PFSK-1 (cell line): ENCODE measurements around the gene USP13.

Experiments used
- FOXP2 ChIP-seq: optimal IDR thresholded peaks from 2 replicates; pipeline ENCODE3; 2011; ENCODE audit warnings: borderline replicate concordance, control low read depth, inconsistent platforms; ENCODE audit not compliant: insufficient read depth; ENCODE audit errors: extremely low read length, extremely low read depth
- POLR2AphosphoS5 ChIP-seq: IDR thresholded peaks from 2 replicates; pipeline ENCODE4 v1.6.1; 2012; ENCODE audit warnings: low read depth, mild to moderate bottlenecking, control low read depth, low read length, moderate library complexity
- SIN3A ChIP-seq: IDR thresholded peaks from 2 replicates; pipeline ENCODE4 v1.6.1; 2012; ENCODE audit warnings: mild to moderate bottlenecking, low read length, moderate library complexity, borderline replicate concordance; ENCODE audit not compliant: insufficient read depth
- TAF1 ChIP-seq: IDR thresholded peaks from 2 replicates; pipeline ENCODE4 v1.6.1; 2012; ENCODE audit warnings: low read length, control low read depth, borderline replicate concordance; ENCODE audit not compliant: insufficient read depth
- TF ChIP-seq, protein P1 (sequence below), 2 experiments: IDR thresholded peaks; 2 replicates each; pipeline versions ENCODE4 v1.6.1 to v1.8.0; 2011 to 2012; ENCODE audit warnings: low read depth in 2 of 2, low read length in 2 of 2, control low read depth in 1 of 2, inconsistent platforms in 1 of 2, mild to moderate bottlenecking in 1 of 2, moderate library complexity in 1 of 2; ENCODE audit not compliant: insufficient read depth in 1 of 2

USP13 gene

GRCh38 chr3:179660872-179661271, 8.0 kb downstream of the USP13 start:
- TF ChIP-seq POLR2AphosphoS5 (no peak), TAF1 (no peak), SIN3A (no peak), FOXP2 (no peak)
- TF ChIP-seq, protein P1, sequence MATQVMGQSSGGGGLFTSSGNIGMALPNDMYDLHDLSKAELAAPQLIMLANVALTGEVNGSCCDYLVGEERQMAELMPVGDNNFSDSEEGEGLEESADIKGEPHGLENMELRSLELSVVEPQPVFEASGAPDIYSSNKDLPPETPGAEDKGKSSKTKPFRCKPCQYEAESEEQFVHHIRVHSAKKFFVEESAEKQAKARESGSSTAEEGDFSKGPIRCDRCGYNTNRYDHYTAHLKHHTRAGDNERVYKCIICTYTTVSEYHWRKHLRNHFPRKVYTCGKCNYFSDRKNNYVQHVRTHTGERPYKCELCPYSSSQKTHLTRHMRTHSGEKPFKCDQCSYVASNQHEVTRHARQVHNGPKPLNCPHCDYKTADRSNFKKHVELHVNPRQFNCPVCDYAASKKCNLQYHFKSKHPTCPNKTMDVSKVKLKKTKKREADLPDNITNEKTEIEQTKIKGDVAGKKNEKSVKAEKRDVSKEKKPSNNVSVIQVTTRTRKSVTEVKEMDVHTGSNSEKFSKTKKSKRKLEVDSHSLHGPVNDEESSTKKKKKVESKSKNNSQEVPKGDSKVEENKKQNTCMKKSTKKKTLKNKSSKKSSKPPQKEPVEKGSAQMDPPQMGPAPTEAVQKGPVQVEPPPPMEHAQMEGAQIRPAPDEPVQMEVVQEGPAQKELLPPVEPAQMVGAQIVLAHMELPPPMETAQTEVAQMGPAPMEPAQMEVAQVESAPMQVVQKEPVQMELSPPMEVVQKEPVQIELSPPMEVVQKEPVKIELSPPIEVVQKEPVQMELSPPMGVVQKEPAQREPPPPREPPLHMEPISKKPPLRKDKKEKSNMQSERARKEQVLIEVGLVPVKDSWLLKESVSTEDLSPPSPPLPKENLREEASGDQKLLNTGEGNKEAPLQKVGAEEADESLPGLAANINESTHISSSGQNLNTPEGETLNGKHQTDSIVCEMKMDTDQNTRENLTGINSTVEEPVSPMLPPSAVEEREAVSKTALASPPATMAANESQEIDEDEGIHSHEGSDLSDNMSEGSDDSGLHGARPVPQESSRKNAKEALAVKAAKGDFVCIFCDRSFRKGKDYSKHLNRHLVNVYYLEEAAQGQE (IDR thresholded peaks at IDR 0.05; ENCODE audit: insufficient read depth in 1 of 2, low read depth in 2 of 2, low read length in 2 of 2): no peak

GRCh38 chr3:179661777-179662176, 8.9 kb downstream of the USP13 start:
- TF ChIP-seq, protein P1 (IDR thresholded peaks at IDR 0.05; ENCODE audit: insufficient read depth in 1 of 2, low read depth in 2 of 2, low read length in 2 of 2): no peak
- TF ChIP-seq TAF1 (no peak), SIN3A (no peak), FOXP2 (no peak), POLR2AphosphoS5 (no peak)

- no peak for TF ChIP-seq TAF1
- TF ChIP-seq SIN3A: no peak
- no peak for TF ChIP-seq POLR2AphosphoS5
- TF ChIP-seq FOXP2: no peak
- TF ChIP-seq, protein P1 (IDR thresholded peaks at IDR 0.05; ENCODE audit: insufficient read depth in 1 of 2, low read depth in 2 of 2, low read length in 2 of 2): no peak
These were observed 10.3 kb downstream of the USP13 start for GRCh38 chr3:179663093-179663492.

GRCh38 chr3:179666030-179666429, 13.2 kb downstream of the USP13 start:
- no peak for TF ChIP-seq TAF1
- TF ChIP-seq, protein P1 (IDR thresholded peaks at IDR 0.05; ENCODE audit: insufficient read depth in 1 of 2, low read depth in 2 of 2, low read length in 2 of 2): no peak
- no peak for TF ChIP-seq POLR2AphosphoS5
- no peak for TF ChIP-seq FOXP2
